ENCODE measurements around the gene ACOXL. TPM values are rescaled to one million over a fixed set of nuclear protein-coding genes. Genes with fewer than 3 reads are reported as not detected.

ACOXL gene
- polyA plus RNA-seq, 3 donors = 0.35 TPM; not detected in 2

GRCh38 chr2:110842048-110842447, 109.7 kb downstream of the ACOXL start:
- no peaks in the 10 kb centered on the region for H4K20me1 ChIP-seq (ENCODE audit: insufficient read depth, low read length)
- no peak overlapping the region for H3K4me3 Mint-ChIP-seq
- TF ChIP-seq, protein P1, sequence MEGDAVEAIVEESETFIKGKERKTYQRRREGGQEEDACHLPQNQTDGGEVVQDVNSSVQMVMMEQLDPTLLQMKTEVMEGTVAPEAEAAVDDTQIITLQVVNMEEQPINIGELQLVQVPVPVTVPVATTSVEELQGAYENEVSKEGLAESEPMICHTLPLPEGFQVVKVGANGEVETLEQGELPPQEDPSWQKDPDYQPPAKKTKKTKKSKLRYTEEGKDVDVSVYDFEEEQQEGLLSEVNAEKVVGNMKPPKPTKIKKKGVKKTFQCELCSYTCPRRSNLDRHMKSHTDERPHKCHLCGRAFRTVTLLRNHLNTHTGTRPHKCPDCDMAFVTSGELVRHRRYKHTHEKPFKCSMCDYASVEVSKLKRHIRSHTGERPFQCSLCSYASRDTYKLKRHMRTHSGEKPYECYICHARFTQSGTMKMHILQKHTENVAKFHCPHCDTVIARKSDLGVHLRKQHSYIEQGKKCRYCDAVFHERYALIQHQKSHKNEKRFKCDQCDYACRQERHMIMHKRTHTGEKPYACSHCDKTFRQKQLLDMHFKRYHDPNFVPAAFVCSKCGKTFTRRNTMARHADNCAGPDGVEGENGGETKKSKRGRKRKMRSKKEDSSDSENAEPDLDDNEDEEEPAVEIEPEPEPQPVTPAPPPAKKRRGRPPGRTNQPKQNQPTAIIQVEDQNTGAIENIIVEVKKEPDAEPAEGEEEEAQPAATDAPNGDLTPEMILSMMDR (IDR thresholded peaks at IDR 0.05) = no peak
- H3K27ac Mint-ChIP-seq = peak overlapping the region in 1 of 7 donors; percentile 47
- H3K27me3 Mint-ChIP-seq (ENCODE audit: low read depth in 3 of 3) = peaks cover 2 to 5% (median 4%) of the 10 kb centered on the region in 3 donors
- H3K79me2 ChIP-seq (ENCODE audit: insufficient read depth, low read length) = no peaks in the 10 kb centered on the region
- WGBS (ENCODE audit: insufficient coverage) = 89% methylated on average over 2 of the region's 3 CpGs
- no peaks in the 10 kb centered on the region for H3K4me1 ChIP-seq (ENCODE audit: control insufficient read depth in 1 of 2, insufficient read depth in 2 of 2, low read length in 2 of 2)
- no peaks in the 10 kb centered on the region for H3K27me3 ChIP-seq (ENCODE audit: control insufficient read depth in 2 of 2, insufficient read depth in 2 of 2, low read length in 2 of 2)
- no peak overlapping the region for H2AFZ ChIP-seq (ENCODE audit: insufficient read depth, low read depth, low read length, poor library complexity, severe bottlenecking)
- no peaks in the 10 kb centered on the region for H3K36me3 ChIP-seq (replicated peaks in 1 of 2; ENCODE audit: control insufficient read depth in 1 of 2, insufficient read depth in 2 of 2, low read length in 2 of 2)
- H3K27ac ChIP-seq (ENCODE audit: low read depth in 1 of 2, low read length in 2 of 2) = no peak overlapping the region
- no peaks in the 10 kb centered on the region for H3K36me3 Mint-ChIP-seq
- H3K4me2 ChIP-seq (replicated peaks; ENCODE audit: extremely low read depth, low read length, poor library complexity, severe bottlenecking) = no peak overlapping the region
- H3K9ac ChIP-seq (ENCODE audit: insufficient read depth, low read length, poor library complexity, severe bottlenecking) = no peak overlapping the region
- DNase-seq = no peak
- H3K9me3 Mint-ChIP-seq = no peaks in the 10 kb centered on the region
- H3K9me3 ChIP-seq (replicated peaks in 1 of 2; ENCODE audit: control insufficient read depth in 1 of 2, insufficient read depth in 1 of 2, low read length in 2 of 2) = no peaks in the 10 kb centered on the region
- no peak overlapping the region for H3K4me3 ChIP-seq (replicated peaks in 1 of 3; ENCODE audit: low read depth in 2 of 3, low read length in 3 of 3)
- intact Hi-C loops (cut with micrococcal nuclease) = no loop called here
- peaks cover 5% of the 10 kb centered on the region for H3K4me1 Mint-ChIP-seq

DNA sequence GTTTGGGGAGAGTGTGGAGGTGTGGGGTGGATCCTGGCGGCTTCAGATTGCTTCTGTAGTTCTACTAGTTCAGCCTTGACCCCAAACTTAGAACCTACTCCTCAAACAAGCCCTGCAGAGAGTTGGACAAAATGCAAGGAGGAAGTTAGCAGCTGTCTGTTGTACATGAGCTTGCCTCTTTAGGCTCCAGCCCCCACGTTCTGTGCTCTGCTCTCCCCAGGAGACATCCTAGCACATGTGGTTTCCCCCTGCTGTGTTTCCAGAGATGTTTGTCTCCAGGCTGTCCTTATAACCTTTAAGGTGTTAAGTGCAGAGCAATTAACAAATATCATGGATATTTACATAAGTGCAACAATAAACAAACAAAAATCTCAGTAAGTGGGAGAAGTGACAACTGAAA, 111.1 kb downstream of the ACOXL start:
- Histone ChIP-seq H3K4me3 (replicated peaks in 1 of 3; ENCODE audit: low read depth in 2 of 3, low read length in 3 of 3) (no peak overlapping the region), H3K9ac (ENCODE audit: insufficient read depth, low read length, poor library complexity, severe bottlenecking) (no peak overlapping the region), H3K27me3 (ENCODE audit: control insufficient read depth in 2 of 2, insufficient read depth in 2 of 2, low read length in 2 of 2) (no peaks in the 10 kb centered on the region), H3K79me2 (ENCODE audit: insufficient read depth, low read length) (no peaks in the 10 kb centered on the region), H3K9me3 (replicated peaks in 1 of 2; ENCODE audit: control insufficient read depth in 1 of 2, insufficient read depth in 1 of 2, low read length in 2 of 2) (no peaks in the 10 kb centered on the region), H3K36me3 (replicated peaks in 1 of 2; ENCODE audit: control insufficient read depth in 1 of 2, insufficient read depth in 2 of 2, low read length in 2 of 2) (no peaks in the 10 kb centered on the region), H2AFZ (ENCODE audit: insufficient read depth, low read depth, low read length, poor library complexity, severe bottlenecking) (no peak overlapping the region), H3K4me2 (replicated peaks; ENCODE audit: extremely low read depth, low read length, poor library complexity, severe bottlenecking) (no peak overlapping the region), H3K4me1 (ENCODE audit: control insufficient read depth in 1 of 2, insufficient read depth in 2 of 2, low read length in 2 of 2) (no peaks in the 10 kb centered on the region), H3K27ac (ENCODE audit: low read depth in 1 of 2, low read length in 2 of 2) (no peak overlapping the region), H4K20me1 (ENCODE audit: insufficient read depth, low read length) (no peaks in the 10 kb centered on the region)
- intact Hi-C loops (cut with micrococcal nuclease) = no loop called here
- Mint-ChIP-seq H3K4me1 (peaks cover 5% of the 10 kb centered on the region), H3K27ac (peak overlapping the region in 1 of 7 donors; percentile 1), H3K36me3 (no peaks in the 10 kb centered on the region), H3K9me3 (no peaks in the 10 kb centered on the region), H3K27me3 (ENCODE audit: low read depth in 3 of 3) (peaks cover 1 to 5% (median 4%) of the 10 kb centered on the region in 3 donors), H3K4me3 (no peak overlapping the region)
- TF ChIP-seq, protein P1 (IDR thresholded peaks at IDR 0.05) = no peak
- no peak for DNase-seq
- WGBS (ENCODE audit: insufficient coverage) = no CpG with 5 or more reads among the region's 2 CpGs
